A549 (cell line): ENCODE results near the gene PPIE. TPM values are rescaled to one million over a fixed set of nuclear protein-coding genes. Genes with fewer than 3 reads are reported as not detected.

Experiments
- ATAC-seq, 2 experiments: fragments of 200-7000 bp in 1 of 2; fragments of >200 bp in 1 of 2; cut with Nextera tagmentation in 1 of 2; cut with Tn5 transposase in 1 of 2; 3 replicates each; pipeline versions ENCODE4 v1.8.0 to v1.9.1; 2018 to 2020; ENCODE audit warnings: mild to moderate bottlenecking in 1 of 2, moderate library complexity in 1 of 2
- CTCF ChIA-PET: fragments of 300-600 bp; sonication (Branson Sonifier 250); formaldehyde crosslinking; extraction: SDS; loops from one replicate; lab custom pipeline; 2021; ENCODE audit warnings: antibody characterized with exemption, inconsistent platforms; lab: Yijun Ruan, JAX
- POLR2A ChIA-PET: fragments of 350-600 bp; formaldehyde crosslinking; extraction: SDS; loops from one replicate; lab custom pipeline; 2021; ENCODE audit warnings: antibody characterized with exemption, inconsistent platforms; lab: Yijun Ruan, JAX
- DNase-seq, 2 experiments: peaks; one replicate each; pipeline versions ENCODE4 v3.0.0 to v3.0.0-alpha.2; 2011 to 2016; ENCODE audit warnings: low read depth in 1 of 2, low spot score in 1 of 2
- FAIRE-seq: peaks from 2 replicates; lab custom pipeline; 2011; peaks lifted over from hg19 to GRCh38; lab: Jason Lieb, UNC
- H3K27ac ChIP-seq, 2 experiments: fragments of >200 bp; sonication (Bioruptor Twin); formaldehyde crosslinking; 3 replicates each; pipeline ENCODE4 v1.5.1; 2016 to 2017
- H3K4me1 ChIP-seq: fragments of >200 bp; sonication (Bioruptor Twin); formaldehyde crosslinking; 3 replicates; pipeline ENCODE4 v1.6.1; 2016
- H3K4me2 ChIP-seq: fragments of >200 bp; sonication (Bioruptor Twin); formaldehyde crosslinking; 3 replicates; pipeline ENCODE4 v1.6.1; 2016
- H3K4me3 ChIP-seq: fragments of >200 bp; sonication (Bioruptor Twin); formaldehyde crosslinking; 3 replicates; pipeline ENCODE4 v1.5.1; 2016
- H3K9me3 ChIP-seq: fragments of >200 bp; sonication (Bioruptor Twin); formaldehyde crosslinking; 3 replicates; pipeline ENCODE4 v1.6.1; 2016
- ATOH8 ChIP-seq: fragments of 250-450 bp; sonication (Bioruptor Pico); IDR thresholded peaks from 2 replicates; pipeline ENCODE4 v1.5.0; 2020; ENCODE audit warnings: low read depth, mild to moderate bottlenecking, moderate library complexity
- CBX2 ChIP-seq: fragments of 200-600 bp; sonication (generic); IDR thresholded peaks from 2 replicates; pipeline ENCODE4 v1.6.1; 2016; ENCODE audit warnings: low read depth, mild to moderate bottlenecking, borderline replicate concordance
- CHD4 ChIP-seq: fragments of 200-600 bp; sonication (generic); IDR thresholded peaks from 2 replicates; pipeline ENCODE4 v1.6.1; 2016; ENCODE audit warnings: antibody characterized with exemption, mild to moderate bottlenecking, borderline replicate concordance
- E2F6 ChIP-seq: IDR thresholded peaks from 2 replicates; pipeline ENCODE4 v1.6.1; 2012; ENCODE audit warnings: low read depth, borderline replicate concordance
- EHMT2 ChIP-seq: fragments of 200-600 bp; sonication (generic); IDR thresholded peaks from 2 replicates; pipeline ENCODE4 v1.6.1; 2016; ENCODE audit warnings: antibody characterized with exemption, low read depth, mild to moderate bottlenecking, moderate library complexity
- ESRRA ChIP-seq: fragments of 150-350 bp; IDR thresholded peaks from 2 replicates; pipeline ENCODE4 v1.6.1; 2014; ENCODE audit warnings: mild to moderate bottlenecking, low read length, borderline replicate concordance
- HES2 ChIP-seq: fragments of >200 bp; sonication (Bioruptor Twin); formaldehyde crosslinking; IDR thresholded peaks from 2 replicates; pipeline ENCODE4 v1.6.1; 2016
- HEYL ChIP-seq: fragments of 250-450 bp; sonication (Bioruptor Pico); IDR thresholded peaks from 2 replicates; pipeline ENCODE4 v1.8.0; 2021; ENCODE audit warnings: mild to moderate bottlenecking, moderate library complexity
- HOXB13 ChIP-seq: fragments of 250-450 bp; sonication (Bioruptor Pico); IDR thresholded peaks from 2 replicates; pipeline ENCODE4 v1.5.0; 2020; ENCODE audit warnings: low read depth, mild to moderate bottlenecking, moderate library complexity
- HOXB5 ChIP-seq: fragments of 250-450 bp; sonication (Bioruptor Pico); IDR thresholded peaks from 2 replicates; pipeline ENCODE4 v1.5.0; 2020; ENCODE audit warnings: mild to moderate bottlenecking, moderate library complexity
- MAX ChIP-seq: IDR thresholded peaks from 2 replicates; pipeline ENCODE4 v1.6.1; 2012
- NFE2L2 ChIP-seq: fragments of 150-350 bp; conservative IDR thresholded peaks from 2 replicates; pipeline ENCODE4 v1.6.1; 2014; ENCODE audit warnings: low read length
- POLR2A ChIP-seq: IDR thresholded peaks from 2 replicates; pipeline ENCODE4 v1.6.1; 2012; ENCODE audit warnings: mild to moderate bottlenecking, low read length
- REST ChIP-seq: fragments of 200-600 bp; sonication (generic); IDR thresholded peaks from 2 replicates; pipeline ENCODE4 v1.6.1; 2016; ENCODE audit warnings: antibody characterized with exemption, mild to moderate bottlenecking, moderate library complexity
- RFX5 ChIP-seq: fragments of 450-650 bp; IDR thresholded peaks from 2 replicates; pipeline ENCODE4 v1.7.1; 2014; ENCODE audit warnings: antibody characterized with exemption, mild to moderate bottlenecking, moderate library complexity
- SMC3 ChIP-seq: fragments of >200 bp; sonication (Bioruptor Twin); formaldehyde crosslinking; IDR thresholded peaks from 3 replicates; pipeline ENCODE4 v1.6.1; 2018; ENCODE audit warnings: inconsistent platforms
- TFCP2L1 ChIP-seq: fragments of 250-450 bp; sonication (Bioruptor Pico); IDR thresholded peaks from 2 replicates; pipeline ENCODE4 v1.5.0; 2021; ENCODE audit warnings: mild to moderate bottlenecking
- USF2 ChIP-seq: fragments of 450-650 bp; IDR thresholded peaks from 2 replicates; pipeline ENCODE4 v1.6.1; 2014; ENCODE audit warnings: antibody characterized with exemption
- ZSCAN20 ChIP-seq: fragments of 250-450 bp; sonication (Bioruptor Pico); IDR thresholded peaks from 2 replicates; pipeline ENCODE4 v1.8.0; 2022; ENCODE audit warnings: mild to moderate bottlenecking, moderate library complexity
- WGBS: methylation state at CpG from one replicate; pipeline ENCODE4 v1.1.6; 2017; ENCODE audit errors: missing lambda C conversion rate; 5-methylcytosine and 5-hydroxymethylcytosine counted together
- polyA plus RNA-seq, 4 experiments: library from polyadenylated mRNA; depleted of rRNA in 3 of 4; stranded (reverse); fragments of >200 nt; fragmentation: RNase III in 1 of 4; extraction: RNeasy Plus Mini Kit Qiagen cat#74134 plus additional on column Dnase treatment in 1 of 4; gene quantifications; 2 replicates in 3 of 4; 3 replicates in 1 of 4; pipeline ENCODE4 v1.2.3, GENCODE V29; 2011 to 2017

Gene PPIE
- polyA plus RNA-seq, 2 of the 4 experiments (the other 2 are of a cell fraction) = 46.6 to 75.6 TPM

GRCh38 chr1:39779821-39780220, 41.1 kb downstream of the PPIE start:
- H3K4me1 ChIP-seq = no peaks in the 10 kb centered on the region
- no peak overlapping the region for H3K4me2 ChIP-seq
- ATAC-seq (no peak), FAIRE-seq (no peak), DNase-seq (no peak)
- 91% methylated on average over 5 of the region's 5 CpGs for WGBS
- H3K27ac ChIP-seq = no peak overlapping the region
- no peaks in the 10 kb centered on the region for H3K9me3 ChIP-seq
- no peak overlapping the region for H3K4me3 ChIP-seq
- CTCF ChIA-PET = interaction anchor here (0.9 kb wide), 1 partner anchor 68 kb away, joined by 3 read pairs; no protein-coding TSS in a partner anchor
- POLR2A ChIA-PET = no interaction called here
- TF ChIP-seq ATOH8 (CRISPR knock-in tag) (no peak), EHMT2 (no peak), POLR2A (no peak), CHD4 (no peak), TFCP2L1 (no peak), SMC3 (no peak), RFX5 (no peak), USF2 (no peak), E2F6 (no peak), HOXB5 (no peak), ESRRA (no peak), NFE2L2 (no peak), HES2 (no peak), HOXB13 (no peak), ZSCAN20 (CRISPR knock-in tag) (no peak), REST (no peak)

- TF ChIP-seq HEYL (CRISPR knock-in tag) (no peak), CBX2 (no peak), MAX (no peak)
- ChIA-PET POLR2A (interaction anchor here (0.6 kb wide), 1 partner anchor 191 kb away, joined by 5 read pairs; no protein-coding TSS in a partner anchor), CTCF (interaction anchor here (0.8 to 1.8 kb wide), 2 partner anchors 15 to 18 kb away, joined by 3 to 8 read pairs; no protein-coding TSS in a partner anchor)
- DNase-seq (no peak), FAIRE-seq (no peak), ATAC-seq (no peak)
- no peaks in the 10 kb centered on the region for H3K9me3 ChIP-seq
- WGBS = 63% methylated on average over 2 of the region's 2 CpGs
- no peaks in the 10 kb centered on the region for H3K4me1 ChIP-seq
- H3K4me2 ChIP-seq = no peak overlapping the region
- no peak overlapping the region for H3K27ac ChIP-seq
- H3K4me3 ChIP-seq = no peak overlapping the region
Measured at GRCh38 chr1:39781349-39781715, 42.6 kb downstream of the PPIE start.
